ENCODE results near the gene BASP1.
"Not testable (repeated sequence)": the region's sequence is repeated elsewhere in the genome, so short reads cannot be mapped to it uniquely, and the experiment has no call there.

Gene BASP1

GRCh38 chr5:17191574-17191973, 25.9 kb upstream of the BASP1 start:
- not testable (repeated sequence) for DNase-seq (ENCODE audit: low read depth)

GRCh38 chr5:17192191-17192590, 25.2 kb upstream of the BASP1 start:
- DNase-seq (ENCODE audit: low read depth) = no peak

GRCh38 chr5:17196024-17196423, 21.4 kb upstream of the BASP1 start:
- DNase-seq (ENCODE audit: low read depth) = no peak

GRCh38 chr5:17196697-17197096, 20.7 kb upstream of the BASP1 start:
- DNase-seq (ENCODE audit: low read depth) = no peak

GRCh38 chr5:17203329-17204132, 13.9 kb upstream of the BASP1 start:
- DNase-seq (ENCODE audit: low read depth) = no peak

- DNase-seq (ENCODE audit: low read depth) = no peak
Observed at GRCh38 chr5:17204133-17204489, 13.3 kb upstream of the BASP1 start.

- DNase-seq (ENCODE audit: low read depth) = no peak
Observed at GRCh38 chr5:17206021-17206420, 11.4 kb upstream of the BASP1 start.

- no peak for DNase-seq (ENCODE audit: low read depth)
Observed at GRCh38 chr5:17212191-17212590, 5.2 kb upstream of the BASP1 start.

GRCh38 chr5:17212996-17213395, 4.4 kb upstream of the BASP1 start:
- no peak for DNase-seq (ENCODE audit: low read depth)

GRCh38 chr5:17213938-17214337, 3.5 kb upstream of the BASP1 start:
- no peak for DNase-seq (ENCODE audit: low read depth)

- DNase-seq (ENCODE audit: low read depth) = no peak
Observed at GRCh38 chr5:17214893-17215292, 2.5 kb upstream of the BASP1 start.

GRCh38 chr5:17215361-17215760, 2.1 kb upstream of the BASP1 start:
- DNase-seq (ENCODE audit: low read depth) = no peak

- DNase-seq (ENCODE audit: low read depth) = no peak
Observed at GRCh38 chr5:17216176-17216973, 1.1 kb upstream of the BASP1 start.

- DNase-seq (ENCODE audit: low read depth) = no peak
Observed at GRCh38 chr5:17216974-17217492, 398 bp upstream of the BASP1 start.

GRCh38 chr5:17218353-17219005, 1.0 kb downstream of the BASP1 start:
- DNase-seq (ENCODE audit: low read depth) = no peak

- no peak for DNase-seq (ENCODE audit: low read depth)
Observed at GRCh38 chr5:17219006-17219422, 1.6 kb downstream of the BASP1 start.

GRCh38 chr5:17219469-17219868, 2.0 kb downstream of the BASP1 start:
- DNase-seq (ENCODE audit: low read depth) = no peak

GRCh38 chr5:17219992-17220391, 2.6 kb downstream of the BASP1 start:
- DNase-seq (ENCODE audit: low read depth) = no peak

GRCh38 chr5:17220469-17220868, 3.0 kb downstream of the BASP1 start:
- DNase-seq (ENCODE audit: low read depth) = no peak

GRCh38 chr5:17221843-17222636, 4.6 kb downstream of the BASP1 start:
- no peak for DNase-seq (ENCODE audit: low read depth)

GRCh38 chr5:17222664-17223063, 5.2 kb downstream of the BASP1 start:
- no peak for DNase-seq (ENCODE audit: low read depth)

Measured in stimulated activated CD8-positive, alpha-beta memory T cell treated with anti-CD3 and anti-CD28 coated beads, Interleukin-4, amount 100 ng/mL, for 24 hours (primary cell).